IMR-90 (cell line): Measurements from ENCODE around the gene AOPEP. TPM values are rescaled to one million over a fixed set of nuclear protein-coding genes. Genes with fewer than 3 reads are reported as not detected.

Source experiments
- ATAC-seq: fragments of 200-7000 bp; cut with Tn5 transposase; 2 replicates; pipeline ENCODE4 v1.9.1; 2020; ENCODE audit warnings: low read depth, mild to moderate bottlenecking, moderate library complexity
- BruUV-seq: library from RNA; stranded (reverse); fragments of 400-500 nt; replicated peaks from 2 replicates; lab custom pipeline; 2021; lab: Mats Ljungman, UMichigan
- CTCF ChIA-PET: fragments of 300-600 bp; formaldehyde crosslinking; extraction: SDS; loops from one replicate; lab custom pipeline; 2021; ENCODE audit warnings: antibody characterized with exemption; lab: Yijun Ruan, JAX
- POLR2A ChIA-PET: fragments of 300-600 bp; sonication (Branson Sonifier 250); formaldehyde crosslinking; loops from one replicate; lab custom pipeline; 2022; ENCODE audit warnings: antibody characterized with exemption; ENCODE audit not compliant: unreplicated experiment; lab: Charles Lee
- DNase-seq: peaks from one replicate; pipeline ENCODE4 v3.0.0; 2013
- H2AFZ ChIP-seq: replicated peaks from 2 replicates; pipeline ENCODE3; 2013; ENCODE audit warnings: low read length, mild to moderate bottlenecking; ENCODE audit not compliant: poor library complexity
- H2AK5ac ChIP-seq: 2 replicates; pipeline ENCODE4 v1.6.1; 2013; ENCODE audit warnings: low read depth, low read length, inconsistent platforms
- H2AK9ac ChIP-seq: replicated peaks from 2 replicates; pipeline ENCODE3; 2013; ENCODE audit warnings: mild to moderate bottlenecking, low read depth, low read length, moderate library complexity; ENCODE audit not compliant: poor library complexity
- H2BK120ac ChIP-seq: 2 replicates; pipeline ENCODE4 v1.6.1; 2013; ENCODE audit warnings: low read depth, low read length, inconsistent platforms
- H2BK15ac ChIP-seq: 3 replicates; pipeline ENCODE4 v1.6.1; 2013; ENCODE audit warnings: low read depth, low read length, inconsistent platforms
- H2BK20ac ChIP-seq: 2 replicates; pipeline ENCODE4 v1.6.1; 2013; ENCODE audit warnings: low read depth, mild to moderate bottlenecking, inconsistent platforms, low read length, moderate library complexity
- H2BK5ac ChIP-seq: 2 replicates; pipeline ENCODE4 v1.6.1; 2013; ENCODE audit warnings: mild to moderate bottlenecking, low read depth, low read length, inconsistent platforms; ENCODE audit not compliant: poor library complexity, severe bottlenecking
- H3K14ac ChIP-seq: replicated peaks from 2 replicates; pipeline ENCODE4 v1.6.1; 2013; ENCODE audit warnings: low read depth, low read length, inconsistent platforms
- H3K18ac ChIP-seq: 2 replicates; pipeline ENCODE4 v1.6.1; 2013; ENCODE audit warnings: low read depth, low read length, control low read depth
- H3K23ac ChIP-seq: 2 replicates; pipeline ENCODE4 v1.6.1; 2013; ENCODE audit warnings: low read depth, low read length, inconsistent platforms
- H3K27ac ChIP-seq: 2 replicates; pipeline ENCODE4 v1.5.1; 2013; ENCODE audit warnings: mild to moderate bottlenecking, control low read depth, low read length; ENCODE audit not compliant: insufficient read depth
- H3K27me3 ChIP-seq: 2 replicates; pipeline ENCODE4 v1.6.1; 2013; ENCODE audit warnings: low read length; ENCODE audit not compliant: control insufficient read depth, insufficient read depth
- H3K36me3 ChIP-seq: 2 replicates; pipeline ENCODE4 v1.6.1; 2013; ENCODE audit warnings: low read length, mixed read lengths; ENCODE audit not compliant: control insufficient read depth, insufficient read depth
- H3K4ac ChIP-seq: 2 replicates; pipeline ENCODE4 v1.6.1; 2013; ENCODE audit warnings: low read depth, low read length, inconsistent platforms
- H3K4me1 ChIP-seq: 2 replicates; pipeline ENCODE4 v1.6.1; 2013; ENCODE audit warnings: low read length, mixed read lengths; ENCODE audit not compliant: control insufficient read depth, insufficient read depth
- H3K4me2 ChIP-seq: 2 replicates; pipeline ENCODE4 v1.6.1; 2013; ENCODE audit warnings: low read depth, mild to moderate bottlenecking, control low read depth, low read length, moderate library complexity
- H3K4me3 ChIP-seq: 2 replicates; pipeline ENCODE4 v1.5.1; 2013; ENCODE audit warnings: low read depth, mild to moderate bottlenecking, control low read depth, low read length, moderate library complexity; ENCODE audit not compliant: insufficient read depth
- H3K56ac ChIP-seq: 2 replicates; pipeline ENCODE4 v1.6.1; 2013; ENCODE audit warnings: low read length, inconsistent platforms; ENCODE audit not compliant: insufficient read depth; ENCODE audit errors: extremely low read depth
- H3K79me1 ChIP-seq, 2 experiments: 2 replicates each; pipeline ENCODE4 v1.6.1; 2013; ENCODE audit warnings: low read length in 2 of 2, inconsistent platforms in 1 of 2, low read depth in 1 of 2
- H3K9ac ChIP-seq: 2 replicates; pipeline ENCODE4 v1.6.1; 2013; ENCODE audit warnings: low read depth, low read length, control low read depth
- H3K9me1 ChIP-seq: 2 replicates; pipeline ENCODE4 v1.6.1; 2013; ENCODE audit warnings: low read length, inconsistent platforms; ENCODE audit not compliant: insufficient read depth
- H3K9me3 ChIP-seq: 2 replicates; pipeline ENCODE4 v1.6.1; 2013; ENCODE audit warnings: low read length; ENCODE audit not compliant: control insufficient read depth, insufficient read depth
- H4K20me1 ChIP-seq: 2 replicates; pipeline ENCODE4 v1.6.1; 2013; ENCODE audit warnings: low read length, inconsistent platforms; ENCODE audit not compliant: insufficient read depth
- H4K5ac ChIP-seq: 2 replicates; pipeline ENCODE4 v1.6.1; 2013; ENCODE audit warnings: mild to moderate bottlenecking, low read depth, low read length, control low read depth
- H4K8ac ChIP-seq, 2 experiments: 2 replicates each; pipeline ENCODE4 v1.6.1; 2013; ENCODE audit warnings: low read depth in 2 of 2, low read length in 2 of 2, control low read depth in 1 of 2, inconsistent platforms in 1 of 2
- H4K91ac ChIP-seq: 2 replicates; pipeline ENCODE4 v1.6.1; 2013; ENCODE audit warnings: low read depth, low read length, inconsistent platforms; ENCODE audit not compliant: insufficient read depth
- CEBPB ChIP-seq: IDR thresholded peaks from 2 replicates; pipeline ENCODE4 v1.6.1; 2012; ENCODE audit warnings: low read depth, low read length, improper control_type of control experiment
- MAZ ChIP-seq: IDR thresholded peaks from 2 replicates; pipeline ENCODE4 v1.6.1; 2012; ENCODE audit warnings: low read depth, mild to moderate bottlenecking, low read length, improper control_type of control experiment, moderate library complexity, borderline replicate concordance
- MXI1 ChIP-seq: IDR thresholded peaks from 2 replicates; pipeline ENCODE4 v1.6.1; 2012; ENCODE audit warnings: low read depth, mild to moderate bottlenecking, low read length, moderate library complexity, borderline replicate concordance
- NFE2L2 ChIP-seq: fragments of 150-350 bp; IDR thresholded peaks from 2 replicates; pipeline ENCODE4 v1.6.1; 2016; ENCODE audit warnings: low read depth, mild to moderate bottlenecking, low read length
- POLR2A ChIP-seq: IDR thresholded peaks from 2 replicates; pipeline ENCODE4 v1.6.1; 2012; ENCODE audit warnings: mild to moderate bottlenecking, low read depth, low read length
- RAD21 ChIP-seq: IDR thresholded peaks from 2 replicates; pipeline ENCODE4 v1.6.1; 2012; ENCODE audit warnings: low read length, improper control_type of control experiment
- RCOR1 ChIP-seq: IDR thresholded peaks from 2 replicates; pipeline ENCODE4 v1.6.1; 2012; ENCODE audit warnings: mild to moderate bottlenecking, low read length, improper control_type of control experiment; ENCODE audit not compliant: insufficient replicate concordance
- WGBS, 2 experiments: methylation state at CpG; one replicate each; pipeline versions ENCODE4 v1.1.5 to v1.1.7; 2013; ENCODE audit warnings: missing lambda C conversion rate in 2 of 2; ENCODE audit not compliant: insufficient read length in 1 of 2; ENCODE audit errors: extremely low coverage in 2 of 2; 5-methylcytosine and 5-hydroxymethylcytosine counted together
- dilution Hi-C: fragments of 300-500 bp; cut with HindIII; formaldehyde crosslinking; loops from one replicate; pipeline ENCODE4 v1.14.3; 2018; ENCODE audit warnings: low sequenced_read_pairs; ENCODE audit not compliant: unreplicated experiment
- in situ Hi-C: fragments of 300-500 bp; cut with MboI; formaldehyde crosslinking; loops from 3 replicates; pipeline ENCODE4 v1.14.3; 2019; ENCODE audit warnings: low sequenced_read_pairs, inconsistent platforms, mixed read lengths
- intact Hi-C: fragments of 100-400 bp; cut with micrococcal nuclease; formaldehyde crosslinking; loops from 2 replicates; pipeline ENCODE4 v1.10.0; 2022
- polyA plus RNA-seq, 3 experiments: library from polyadenylated mRNA; depleted of rRNA; stranded (reverse); fragments of >200 nt; gene quantifications; 2 replicates each; pipeline ENCODE4 v1.2.3, GENCODE V29; 2012; ENCODE audit warnings: low replicate concordance in 1 of 3
- total RNA-seq: library from RNA; depleted of rRNA; stranded (reverse); fragments of >200 nt; gene quantifications from 2 replicates; pipeline ENCODE4 v1.2.3, GENCODE V29; 2012
- TF ChIP-seq, protein P1 (sequence below): fragments of 150-350 bp; IDR thresholded peaks from 2 replicates; pipeline ENCODE4 v1.6.1; 2017; ENCODE audit warnings: mild to moderate bottlenecking, antibody characterized with exemption, low read length, low read depth

The AOPEP gene
- total and polyA plus RNA-seq, 2 of the 4 experiments (the other 2 are of a cell fraction) = 34.9 to 38.7 TPM

DNA sequence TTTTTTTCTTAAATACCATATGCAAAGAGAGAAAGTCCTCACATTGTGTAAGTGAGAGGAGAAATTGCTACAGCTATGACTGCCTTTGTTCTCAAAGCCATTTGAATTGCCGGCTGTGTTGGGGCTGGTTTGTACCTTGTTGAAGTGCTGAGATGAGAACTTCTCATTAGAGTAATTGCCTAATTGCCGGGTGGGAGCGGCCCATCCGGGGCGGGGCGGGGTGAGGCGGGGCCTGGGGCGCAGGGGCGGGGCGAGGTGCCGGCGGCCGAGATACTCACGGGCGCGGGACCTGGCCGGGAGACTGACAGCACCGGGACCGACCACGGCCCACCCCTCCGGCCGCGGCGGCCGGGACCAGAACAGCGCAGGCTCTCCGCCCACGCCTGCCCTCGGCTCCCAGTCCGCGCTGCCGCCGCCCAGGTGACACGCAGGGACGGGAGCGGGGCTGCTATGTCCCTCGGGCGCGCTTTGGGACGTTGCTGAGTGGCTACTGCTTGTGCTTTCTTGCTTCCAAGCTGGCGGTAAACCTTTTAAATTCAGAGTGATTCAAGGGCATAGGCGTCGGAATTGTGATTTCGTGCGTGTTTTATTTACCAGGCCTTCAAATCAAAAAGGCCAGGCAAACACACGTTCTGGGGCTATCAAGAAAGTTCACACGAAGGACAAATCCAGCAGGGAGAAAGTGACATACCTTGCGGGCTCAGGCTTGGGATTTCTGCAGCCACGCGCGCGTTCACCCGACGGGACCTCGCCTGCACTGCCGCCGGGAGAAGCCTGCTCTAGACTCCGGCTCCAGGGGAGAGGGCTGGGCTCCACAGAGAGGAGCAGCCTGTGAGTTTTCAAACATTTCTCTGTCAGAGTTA, 322.0 kb downstream of the AOPEP start:
- DNase-seq (no peak), ATAC-seq (peak; percentile 79)
- H3K56ac ChIP-seq = peak overlapping the region; percentile 87
- H3K36me3 ChIP-seq = peaks cover 21% of the 10 kb centered on the region
- peak overlapping the region; percentile 86 for H3K18ac ChIP-seq
- BruUV-seq = no TSS peak
- peaks cover 60% of the 10 kb centered on the region for H4K20me1 ChIP-seq
- peak overlapping the region; percentile 74 for H4K5ac ChIP-seq
- H2BK20ac ChIP-seq = peak overlapping the region; percentile 44
- peak overlapping the region; percentile 90 for H3K27ac ChIP-seq
- H3K4me1 ChIP-seq = peaks cover 16% of the 10 kb centered on the region
- TF ChIP-seq NFE2L2 = no peak
- TF ChIP-seq POLR2A = no peak; the same call in none of the 2 replicates
- no peak; the same call in 1 of the 2 replicates for TF ChIP-seq MAZ
- TF ChIP-seq, protein P1, sequence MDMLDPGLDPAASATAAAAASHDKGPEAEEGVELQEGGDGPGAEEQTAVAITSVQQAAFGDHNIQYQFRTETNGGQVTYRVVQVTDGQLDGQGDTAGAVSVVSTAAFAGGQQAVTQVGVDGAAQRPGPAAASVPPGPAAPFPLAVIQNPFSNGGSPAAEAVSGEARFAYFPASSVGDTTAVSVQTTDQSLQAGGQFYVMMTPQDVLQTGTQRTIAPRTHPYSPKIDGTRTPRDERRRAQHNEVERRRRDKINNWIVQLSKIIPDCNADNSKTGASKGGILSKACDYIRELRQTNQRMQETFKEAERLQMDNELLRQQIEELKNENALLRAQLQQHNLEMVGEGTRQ = no peak
- no peak for TF ChIP-seq RAD21
- TF ChIP-seq MXI1 = peak; percentile 54; the same call in 1 of the 2 replicates
- TF ChIP-seq RCOR1 = no peak
- TF ChIP-seq CEBPB = peak; percentile 73; the same call in 1 of the 2 replicates
- peaks cover 15% of the 10 kb centered on the region for H3K9me1 ChIP-seq
- peak overlapping the region; percentile 98 for H3K9ac ChIP-seq
- CTCF ChIA-PET = interaction anchor here (0.7 kb wide), 1 partner anchor 23 kb away, joined by 3 read pairs; no protein-coding TSS in a partner anchor
- H3K4me2 ChIP-seq = peak overlapping the region; percentile 99
- H3K4ac ChIP-seq = peak overlapping the region; percentile 85
- peak overlapping the region; percentile 82 for H2AK5ac ChIP-seq
- intact Hi-C loops (loop anchor here (2.0 kb wide), 1 partner anchor 42 kb away; no protein-coding TSS in a partner anchor), in situ Hi-C loops (no loop called here), dilution Hi-C loops (no loop called here)
- H4K91ac ChIP-seq = peak overlapping the region; percentile 73
- POLR2A ChIA-PET = no interaction called here
- H2BK15ac ChIP-seq = peak overlapping the region; percentile 62; the same call in 1 of the 3 replicates
- peak overlapping the region; percentile 68 for H2BK5ac ChIP-seq
- WGBS, 2 experiments = 0% methylated on average over 42 of the region's 58 CpGs; no CpG with 5 or more reads in 1 of the 2 experiments
- H4K8ac ChIP-seq = peak overlapping the region; percentile 15 to 41; a peak in 1 of 4 replicates
- peak overlapping the region; percentile 81 for H3K23ac ChIP-seq
- H3K14ac ChIP-seq = peak overlapping the region; percentile 95
- peak overlapping the region; percentile 47 for H2AK9ac ChIP-seq
- peak overlapping the region; percentile 86 for H2AFZ ChIP-seq
- no peaks in the 10 kb centered on the region for H3K27me3 ChIP-seq
- peaks cover 10 to 60% of the 10 kb centered on the region in 2 experiments for H3K79me1 ChIP-seq
- peak overlapping the region; percentile 81 for H3K4me3 ChIP-seq
- H2BK120ac ChIP-seq = peak overlapping the region; percentile 33
- no peaks in the 10 kb centered on the region for H3K9me3 ChIP-seq
